ENCODE data around the gene GPR78.

The GPR78 gene

GRCh38 chr4:8600266-8600665, 20.1 kb downstream of the GPR78 start:
- no peak for DNase-seq (ENCODE audit: low spot score)

GRCh38 chr4:8600686-8601085, 20.5 kb downstream of the GPR78 start:
- DNase-seq (ENCODE audit: low spot score), result no peak

- DNase-seq (ENCODE audit: low spot score), result no peak
Measured at GRCh38 chr4:8601086-8601485, 20.9 kb downstream of the GPR78 start.

- no peak for DNase-seq (ENCODE audit: low spot score)
Measured at GRCh38 chr4:8601556-8601955, 21.4 kb downstream of the GPR78 start.

GRCh38 chr4:8602686-8603430, 22.7 kb downstream of the GPR78 start:
- DNase-seq (ENCODE audit: low spot score), result no peak

GRCh38 chr4:8603931-8604330, 23.7 kb downstream of the GPR78 start:
- DNase-seq (ENCODE audit: low spot score), result no peak

GRCh38 chr4:8605289-8605688, 25.1 kb downstream of the GPR78 start:
- DNase-seq (ENCODE audit: low spot score), result no peak

- no peak for DNase-seq (ENCODE audit: low spot score)
Measured at GRCh38 chr4:8606476-8606875, 26.3 kb downstream of the GPR78 start.

GRCh38 chr4:8606966-8607365, 26.8 kb downstream of the GPR78 start:
- DNase-seq (ENCODE audit: low spot score), result no peak

- no peak for DNase-seq (ENCODE audit: low spot score)
Measured at GRCh38 chr4:8607603-8608481, 27.6 kb downstream of the GPR78 start.

GRCh38 chr4:8608714-8609391, 28.7 kb downstream of the GPR78 start:
- peak; percentile 67 for DNase-seq (ENCODE audit: low spot score)

GRCh38 chr4:8609406-8609805, 29.2 kb downstream of the GPR78 start:
- no peak for DNase-seq (ENCODE audit: low spot score)

- no peak for DNase-seq (ENCODE audit: low spot score)
Measured at GRCh38 chr4:8609824-8610350, 29.7 kb downstream of the GPR78 start.

GRCh38 chr4:8610858-8611616, 30.8 kb downstream of the GPR78 start:
- DNase-seq (ENCODE audit: low spot score), result no peak

GRCh38 chr4:8612646-8613045, 32.5 kb downstream of the GPR78 start:
- DNase-seq (ENCODE audit: low spot score), result no peak

- no peak for DNase-seq (ENCODE audit: low spot score)
Measured at GRCh38 chr4:8613421-8614364, 33.5 kb downstream of the GPR78 start.

GRCh38 chr4:8614365-8615193, 34.4 kb downstream of the GPR78 start:
- no peak for DNase-seq (ENCODE audit: low spot score)

GRCh38 chr4:8615366-8615765, 35.2 kb downstream of the GPR78 start:
- DNase-seq (ENCODE audit: low spot score), result no peak

GRCh38 chr4:8615921-8616787, 36.0 kb downstream of the GPR78 start:
- DNase-seq (ENCODE audit: low spot score), result no peak

Data from RKO (cell line).